Measurements from ENCODE around the gene PIPOX.

PIPOX gene

DNA sequence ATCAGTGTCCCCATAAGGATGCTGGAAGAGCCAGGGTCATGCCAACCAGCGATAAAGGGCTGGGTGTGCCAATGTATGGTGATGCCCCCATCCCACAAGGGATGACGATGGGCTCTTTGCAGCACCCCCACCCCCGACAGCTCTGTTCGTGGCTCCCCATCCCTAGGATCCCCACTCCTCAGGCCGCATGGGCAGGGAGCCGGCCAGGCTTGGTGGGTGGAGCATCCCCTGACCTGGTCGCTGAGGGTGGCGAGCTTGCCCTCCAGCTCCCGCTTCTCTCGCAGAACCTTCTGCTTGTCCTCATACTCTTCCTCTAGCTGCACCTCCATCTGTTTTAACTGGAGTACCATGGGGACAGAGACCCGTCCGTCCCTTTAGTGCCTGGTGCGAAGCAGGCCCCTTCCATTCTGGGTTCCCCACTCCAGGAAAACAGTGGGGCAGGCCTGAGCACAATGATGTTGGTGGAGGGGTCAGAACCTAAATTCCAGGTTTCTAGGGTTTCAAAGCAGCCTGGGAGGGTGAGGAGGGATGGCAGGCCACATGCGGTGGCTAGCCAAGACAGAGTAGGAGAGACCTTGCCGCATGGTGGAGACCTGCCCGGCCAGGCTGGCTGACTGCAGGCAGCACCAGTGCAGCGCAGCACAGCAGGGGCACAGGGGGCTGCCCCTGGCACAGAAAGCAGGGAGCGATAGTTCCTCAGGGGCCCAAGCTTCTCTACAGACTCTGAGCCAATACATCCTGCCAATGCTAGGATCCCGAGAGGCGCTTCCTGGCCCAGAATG is 50.3 kb downstream of the PIPOX start:
- Histone ChIP-seq H3K36me3 (replicated peaks; ENCODE audit: insufficient read depth, low read length) (0 out of 2 replicates have a peak, but pooled peaks cover 4% of the 10 kb centered on the region), H3K4me1 (ENCODE audit: low read length) (no peaks in the 10 kb centered on the region), H3K4me2 (ENCODE audit: low read depth, low read length) (no peak overlapping the region), H3K9me2 (replicated peaks; ENCODE audit: insufficient read depth, low read length) (no peaks in the 10 kb centered on the region), H3K4me3 (ENCODE audit: low read length) (no peak overlapping the region), H3K9me3 (replicated peaks; ENCODE audit: insufficient read depth, low read length) (no peaks in the 10 kb centered on the region), H3K79me2 (ENCODE audit: low read length) (no peaks in the 10 kb centered on the region), H3K27ac (ENCODE audit: low read length) (no peak overlapping the region), H3K9ac (ENCODE audit: low read length) (no peak overlapping the region), H3K27me3 (replicated peaks; ENCODE audit: insufficient read depth, low read length) (no peaks in the 10 kb centered on the region), H3F3A (ENCODE audit: insufficient read depth, low read length) (no peaks in the 10 kb centered on the region), H2AFZ (ENCODE audit: low read length) (no peak overlapping the region), H4K20me1 (ENCODE audit: insufficient read depth, low read length) (no peaks in the 10 kb centered on the region)
- no peak for DNase-seq
- TF ChIP-seq EZH2phosphoT487 (IDR thresholded peaks at IDR 0.05; ENCODE audit: low read length) = no peak
- TF ChIP-seq, protein P1, sequence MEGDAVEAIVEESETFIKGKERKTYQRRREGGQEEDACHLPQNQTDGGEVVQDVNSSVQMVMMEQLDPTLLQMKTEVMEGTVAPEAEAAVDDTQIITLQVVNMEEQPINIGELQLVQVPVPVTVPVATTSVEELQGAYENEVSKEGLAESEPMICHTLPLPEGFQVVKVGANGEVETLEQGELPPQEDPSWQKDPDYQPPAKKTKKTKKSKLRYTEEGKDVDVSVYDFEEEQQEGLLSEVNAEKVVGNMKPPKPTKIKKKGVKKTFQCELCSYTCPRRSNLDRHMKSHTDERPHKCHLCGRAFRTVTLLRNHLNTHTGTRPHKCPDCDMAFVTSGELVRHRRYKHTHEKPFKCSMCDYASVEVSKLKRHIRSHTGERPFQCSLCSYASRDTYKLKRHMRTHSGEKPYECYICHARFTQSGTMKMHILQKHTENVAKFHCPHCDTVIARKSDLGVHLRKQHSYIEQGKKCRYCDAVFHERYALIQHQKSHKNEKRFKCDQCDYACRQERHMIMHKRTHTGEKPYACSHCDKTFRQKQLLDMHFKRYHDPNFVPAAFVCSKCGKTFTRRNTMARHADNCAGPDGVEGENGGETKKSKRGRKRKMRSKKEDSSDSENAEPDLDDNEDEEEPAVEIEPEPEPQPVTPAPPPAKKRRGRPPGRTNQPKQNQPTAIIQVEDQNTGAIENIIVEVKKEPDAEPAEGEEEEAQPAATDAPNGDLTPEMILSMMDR (IDR thresholded peaks at IDR 0.05; ENCODE audit: low read length) = no peak
- TF ChIP-seq EZH2 (optimal IDR thresholded peaks at IDR 0.05; ENCODE audit: low read depth, low read length) = no peak

DNA sequence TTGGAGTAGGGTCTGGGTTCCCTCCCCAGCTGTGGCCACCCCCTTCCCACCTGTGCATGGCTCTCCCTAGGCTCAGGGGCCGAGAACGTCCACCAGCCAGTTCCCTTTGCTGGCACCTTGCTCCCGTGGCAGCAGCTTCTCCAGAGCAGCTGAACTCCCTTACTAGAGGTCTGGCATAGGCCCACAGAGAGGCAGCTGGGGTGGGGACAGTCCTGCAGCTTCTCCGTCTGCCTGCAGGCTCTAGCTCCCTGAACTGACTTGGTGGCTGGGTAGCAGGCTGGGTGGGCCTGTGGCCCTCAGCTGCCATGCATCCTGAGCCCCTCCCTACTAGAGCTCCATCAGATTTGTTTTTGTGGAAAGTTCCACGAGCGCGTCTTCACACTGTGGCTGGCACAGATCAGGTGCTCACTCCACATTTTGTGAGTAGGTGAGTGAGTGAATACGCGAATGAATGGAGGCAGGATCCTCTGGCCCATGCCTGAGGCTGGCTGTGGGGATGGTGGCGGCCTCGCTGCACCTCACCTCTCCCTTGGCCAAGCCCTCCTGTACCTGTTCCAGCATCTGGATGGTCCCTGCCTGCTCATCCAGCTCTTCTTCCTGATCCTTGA is 51.3 kb downstream of the PIPOX start:
- Histone ChIP-seq H3K4me2 (ENCODE audit: low read depth, low read length) (no peak overlapping the region), H3K9me2 (replicated peaks; ENCODE audit: insufficient read depth, low read length) (no peaks in the 10 kb centered on the region), H3K9me3 (replicated peaks; ENCODE audit: insufficient read depth, low read length) (no peaks in the 10 kb centered on the region), H3K27me3 (replicated peaks; ENCODE audit: insufficient read depth, low read length) (no peaks in the 10 kb centered on the region), H3K4me3 (ENCODE audit: low read length) (no peak overlapping the region), H3K9ac (ENCODE audit: low read length) (no peak overlapping the region), H3K79me2 (ENCODE audit: low read length) (no peaks in the 10 kb centered on the region), H3K27ac (ENCODE audit: low read length) (no peak overlapping the region), H3K4me1 (ENCODE audit: low read length) (no peaks in the 10 kb centered on the region), H3F3A (ENCODE audit: insufficient read depth, low read length) (no peaks in the 10 kb centered on the region), H2AFZ (ENCODE audit: low read length) (no peak overlapping the region), H4K20me1 (ENCODE audit: insufficient read depth, low read length) (no peaks in the 10 kb centered on the region), H3K36me3 (replicated peaks; ENCODE audit: insufficient read depth, low read length) (0 out of 2 replicates have a peak, but pooled peaks cover 4% of the 10 kb centered on the region)
- DNase-seq = no peak
- TF ChIP-seq EZH2phosphoT487 (IDR thresholded peaks at IDR 0.05; ENCODE audit: low read length) = no peak
- TF ChIP-seq EZH2 (optimal IDR thresholded peaks at IDR 0.05; ENCODE audit: low read depth, low read length) = no peak
- TF ChIP-seq, protein P1 (IDR thresholded peaks at IDR 0.05; ENCODE audit: low read length) = no peak

DNA sequence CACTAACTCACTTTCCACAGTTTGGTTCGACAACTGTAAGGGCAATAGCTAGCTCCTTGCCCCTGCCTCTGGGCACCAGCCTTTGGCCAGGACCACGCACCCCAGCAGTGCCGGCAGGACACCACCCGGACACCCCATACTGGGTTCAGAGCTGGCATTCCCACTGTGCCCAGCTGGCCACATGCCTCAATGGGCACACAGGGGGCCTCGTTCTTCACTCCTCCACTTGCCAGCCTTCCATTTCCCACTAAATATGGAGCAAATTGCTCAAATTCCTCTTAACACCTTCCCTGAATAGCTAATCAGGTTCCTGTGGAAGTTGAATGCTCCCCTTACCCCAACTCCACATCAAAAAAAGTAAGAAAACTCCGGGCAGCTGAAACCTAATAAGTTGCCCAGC is 52.5 kb downstream of the PIPOX start:
- Histone ChIP-seq H3F3A (ENCODE audit: insufficient read depth, low read length) (no peaks in the 10 kb centered on the region), H3K4me3 (ENCODE audit: low read length) (no peak overlapping the region), H3K27ac (ENCODE audit: low read length) (no peak overlapping the region), H4K20me1 (ENCODE audit: insufficient read depth, low read length) (no peaks in the 10 kb centered on the region), H3K4me1 (ENCODE audit: low read length) (no peaks in the 10 kb centered on the region), H3K9me3 (replicated peaks; ENCODE audit: insufficient read depth, low read length) (no peaks in the 10 kb centered on the region), H3K27me3 (replicated peaks; ENCODE audit: insufficient read depth, low read length) (no peaks in the 10 kb centered on the region), H3K79me2 (ENCODE audit: low read length) (no peaks in the 10 kb centered on the region), H3K9ac (ENCODE audit: low read length) (no peak overlapping the region), H3K4me2 (ENCODE audit: low read depth, low read length) (no peak overlapping the region), H3K9me2 (replicated peaks; ENCODE audit: insufficient read depth, low read length) (no peaks in the 10 kb centered on the region), H2AFZ (ENCODE audit: low read length) (no peak overlapping the region), H3K36me3 (replicated peaks; ENCODE audit: insufficient read depth, low read length) (0 out of 2 replicates have a peak, but pooled peaks cover 4% of the 10 kb centered on the region)
- DNase-seq = no peak
- TF ChIP-seq EZH2phosphoT487 (IDR thresholded peaks at IDR 0.05; ENCODE audit: low read length) = no peak
- TF ChIP-seq, protein P1 (IDR thresholded peaks at IDR 0.05; ENCODE audit: low read length) = no peak
- no peak for TF ChIP-seq EZH2 (optimal IDR thresholded peaks at IDR 0.05; ENCODE audit: low read depth, low read length)

Data from MM.1S (cell line).